SU-DHL-6 (cell line): ENCODE measurements around the gene SPTLC3.
"Not testable (repeated sequence)": the region's sequence is repeated elsewhere in the genome, so short reads cannot be mapped to it uniquely, and the experiment has no call there.

ENCODE experiments used
- H2AFZ ChIP-seq: fragments of 200-600 bp; sonication (generic); 2 replicates; pipeline ENCODE4 v1.6.1; 2014; ENCODE audit warnings: low read depth, mild to moderate bottlenecking, moderate library complexity, mixed read lengths, antibody characterized with exemption, low read length; ENCODE audit not compliant: severe bottlenecking
- H3F3A ChIP-seq: fragments of 200-600 bp; shearing (Covaris generic); 2 replicates; pipeline ENCODE4 v1.6.0; 2016; ENCODE audit warnings: antibody characterized with exemption, mild to moderate bottlenecking; ENCODE audit not compliant: insufficient read depth
- H3K27ac ChIP-seq: fragments of 200-600 bp; sonication (generic); 2 replicates; pipeline ENCODE4 v1.5.1; 2016; ENCODE audit warnings: low read depth, mild to moderate bottlenecking, low read length, moderate library complexity, mixed read lengths
- H3K27me3 ChIP-seq: fragments of 200-600 bp; sonication (generic), shearing (Covaris generic); 2 replicates; pipeline ENCODE4 v1.6.0; 2014; ENCODE audit warnings: mild to moderate bottlenecking, low read length
- H3K36me3 ChIP-seq: fragments of 200-600 bp; sonication (generic); 2 replicates; pipeline ENCODE4 v1.6.1; 2014; ENCODE audit warnings: mild to moderate bottlenecking, low read length, mixed read lengths
- H3K4me2 ChIP-seq: fragments of 300-600, 200-600 bp; shearing (Covaris generic), sonication (generic); 2 replicates; pipeline ENCODE4 v1.6.0; 2014; ENCODE audit warnings: low read length, low read depth, mild to moderate bottlenecking; ENCODE audit not compliant: poor library complexity, severe bottlenecking
- H3K4me3 ChIP-seq: fragments of 200-600 bp; sonication (generic); 2 replicates; pipeline ENCODE4 v1.5.1; 2014; ENCODE audit warnings: antibody characterized with exemption, low read length, mild to moderate bottlenecking, mixed read lengths; ENCODE audit not compliant: insufficient read depth, poor library complexity, severe bottlenecking
- H3K79me2 ChIP-seq: fragments of 200-600 bp; sonication (generic); 2 replicates; pipeline ENCODE4 v1.6.1; 2014; ENCODE audit warnings: mild to moderate bottlenecking, low read length, moderate library complexity; ENCODE audit not compliant: insufficient read depth
- H3K9ac ChIP-seq: fragments of 200-600 bp; sonication (generic); 2 replicates; pipeline ENCODE4 v1.7.0; 2014; ENCODE audit warnings: mild to moderate bottlenecking, low read length
- H3K9me2 ChIP-seq: fragments of 200-600 bp; sonication (generic); replicated peaks from 2 replicates; pipeline ENCODE4 v1.6.1; 2014; ENCODE audit warnings: low read length; ENCODE audit not compliant: insufficient read depth
- H3K9me3 ChIP-seq: fragments of 200-600 bp; sonication (generic); 2 replicates; pipeline ENCODE4 v1.6.1; 2014; ENCODE audit warnings: low read length, mixed read lengths; ENCODE audit not compliant: insufficient read depth
- H4K20me1 ChIP-seq: fragments of 200-600 bp; sonication (generic); 2 replicates; pipeline ENCODE4 v1.6.1; 2014; ENCODE audit warnings: low read depth, mild to moderate bottlenecking, antibody characterized with exemption, low read length, moderate library complexity, mixed read lengths
- CTCF ChIP-seq: fragments of 200-600 bp; sonication (generic); IDR thresholded peaks from one replicate; pipeline ENCODE4 v1.5.1; 2017; ENCODE audit warnings: antibody characterized with exemption, mild to moderate bottlenecking, low read length, moderate library complexity; ENCODE audit not compliant: insufficient read depth, poor library complexity, severe bottlenecking
- EZH2phosphoT487 ChIP-seq: fragments of 200-600 bp; sonication (generic), shearing (Covaris generic); conservative IDR thresholded peaks from 2 replicates; pipeline ENCODE4 v1.6.1; 2018; ENCODE audit warnings: mild to moderate bottlenecking, antibody characterized with exemption, low read length, moderate library complexity, mixed read lengths

The SPTLC3 gene

GRCh38 chr20:12977328-12978125 lies 31.2 kb upstream of the SPTLC3 start:
- Histone ChIP-seq H3K36me3 (no peaks in the 10 kb centered on the region), H3K9me2 (no peaks in the 10 kb centered on the region), H3K79me2 (no peaks in the 10 kb centered on the region), H4K20me1 (no peaks in the 10 kb centered on the region), H3K27me3 (no peaks in the 10 kb centered on the region), H3F3A (no peaks in the 10 kb centered on the region), H3K4me3 (no peak overlapping the region), H3K9me3 (no peaks in the 10 kb centered on the region), H3K4me2 (no peak overlapping the region), H3K27ac (no peak overlapping the region), H3K9ac (no peak overlapping the region), H2AFZ (no peak overlapping the region)
- TF ChIP-seq EZH2phosphoT487 (no peak), CTCF (no peak)

GRCh38 chr20:12978126-12978394 lies 30.7 kb upstream of the SPTLC3 start:
- Histone ChIP-seq H3K4me3 (no peak overlapping the region), H3K79me2 (no peaks in the 10 kb centered on the region), H3K9ac (no peak overlapping the region), H3K9me3 (no peaks in the 10 kb centered on the region), H3K27me3 (no peaks in the 10 kb centered on the region), H3K9me2 (no peaks in the 10 kb centered on the region), H4K20me1 (no peaks in the 10 kb centered on the region), H3K36me3 (no peaks in the 10 kb centered on the region), H3F3A (no peaks in the 10 kb centered on the region), H3K4me2 (no peak overlapping the region), H2AFZ (no peak overlapping the region), H3K27ac (no peak overlapping the region)
- TF ChIP-seq EZH2phosphoT487, result no peak
- TF ChIP-seq CTCF, result no peak

GRCh38 chr20:12978613-12979495 lies 29.9 kb upstream of the SPTLC3 start:
- H3K79me2 ChIP-seq, result no peaks in the 10 kb centered on the region
- no peak overlapping the region for H3K4me2 ChIP-seq
- H3K9me3 ChIP-seq, result no peaks in the 10 kb centered on the region
- no peaks in the 10 kb centered on the region for H3K27me3 ChIP-seq
- H3K36me3 ChIP-seq, result no peaks in the 10 kb centered on the region
- TF ChIP-seq EZH2phosphoT487 (no peak), CTCF (no peak)
- H4K20me1 ChIP-seq, result no peaks in the 10 kb centered on the region
- no peak overlapping the region for H3K27ac ChIP-seq
- H3K4me3 ChIP-seq, result no peak overlapping the region
- no peaks in the 10 kb centered on the region for H3F3A ChIP-seq
- H3K9me2 ChIP-seq, result no peaks in the 10 kb centered on the region
- no peak overlapping the region for H2AFZ ChIP-seq
- H3K9ac ChIP-seq, result no peak overlapping the region

- not testable (repeated sequence) for H3K27me3 ChIP-seq, H2AFZ ChIP-seq, H3K36me3 ChIP-seq, H3K9ac ChIP-seq, H3K9me3 ChIP-seq, H3K4me2 ChIP-seq, H3K4me3 ChIP-seq, H3K9me2 ChIP-seq, H4K20me1 ChIP-seq, H3F3A ChIP-seq, H3K27ac ChIP-seq, H3K79me2 ChIP-seq
Observed at GRCh38 chr20:12979713-12980112, 29.1 kb upstream of the SPTLC3 start.
